ENCODE measurements around the gene RB1.
"Not testable (repeated sequence)": the region's sequence is repeated elsewhere in the genome, so short reads cannot be mapped to it uniquely, and the experiment has no call there.

Gene RB1

DNA sequence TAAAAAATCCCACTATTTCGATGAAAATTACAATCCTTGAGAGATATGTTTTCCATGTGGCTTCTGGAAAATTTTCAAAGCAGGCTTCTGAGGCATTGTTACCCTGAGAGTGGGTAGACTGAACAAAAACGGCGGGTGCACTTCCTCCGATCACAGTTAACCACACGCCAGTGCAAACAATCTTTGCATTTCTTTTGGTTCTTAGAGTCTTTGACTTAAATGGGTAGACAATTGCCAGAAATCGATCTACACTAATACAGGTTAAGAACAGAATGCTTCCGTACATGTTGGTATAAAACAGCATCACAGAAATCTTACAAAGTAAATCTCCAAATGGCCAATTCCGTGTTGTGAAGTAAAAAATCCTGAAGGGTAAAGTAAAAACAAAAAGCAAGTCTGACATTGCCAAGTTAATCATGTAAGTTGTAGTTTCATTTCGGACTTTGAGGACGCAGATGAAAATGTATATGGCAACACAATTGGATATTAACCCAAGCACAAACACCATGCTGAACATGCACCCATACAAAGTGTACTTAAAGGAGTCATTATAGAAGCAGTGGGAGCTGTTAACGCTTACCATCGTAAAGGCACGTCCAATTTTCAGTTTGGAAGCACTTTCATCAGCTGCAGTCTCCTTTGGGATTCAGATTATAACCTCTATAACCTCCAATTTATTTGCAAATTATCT is 108.4 kb downstream of the RB1 start:
- peak; percentile 22 for DNase-seq

DNA sequence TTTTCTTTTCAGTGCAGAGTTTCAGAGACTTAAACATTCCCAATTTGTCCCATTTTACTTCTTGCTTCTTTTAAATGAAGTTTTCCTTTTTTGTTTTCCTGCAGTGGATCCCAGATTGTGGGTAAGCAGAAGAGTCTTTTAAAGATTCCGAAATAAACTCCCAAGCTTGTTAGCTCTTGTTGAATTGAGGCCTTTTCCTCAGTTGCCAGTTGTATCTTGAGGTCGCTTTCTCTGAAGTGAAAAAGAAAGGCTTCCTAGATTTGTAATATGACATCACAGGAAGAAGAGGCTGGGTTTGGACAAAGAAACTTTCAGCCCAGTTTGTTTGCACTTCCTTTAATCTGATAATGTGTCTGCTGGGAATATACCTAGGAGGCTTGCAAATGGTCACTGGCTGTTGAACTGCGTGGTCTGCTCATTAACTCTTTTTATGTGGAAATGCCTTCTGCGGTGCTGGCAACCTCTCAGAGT is 109.4 kb downstream of the RB1 start, which contains the start of gene LPAR6:
LPAR6 (minus strand) TSS at position 233 of the 471 bp plus-strand sequence. CDS start 690 bp downstream, outside the sequence.
- DNase-seq: no peak

DNA sequence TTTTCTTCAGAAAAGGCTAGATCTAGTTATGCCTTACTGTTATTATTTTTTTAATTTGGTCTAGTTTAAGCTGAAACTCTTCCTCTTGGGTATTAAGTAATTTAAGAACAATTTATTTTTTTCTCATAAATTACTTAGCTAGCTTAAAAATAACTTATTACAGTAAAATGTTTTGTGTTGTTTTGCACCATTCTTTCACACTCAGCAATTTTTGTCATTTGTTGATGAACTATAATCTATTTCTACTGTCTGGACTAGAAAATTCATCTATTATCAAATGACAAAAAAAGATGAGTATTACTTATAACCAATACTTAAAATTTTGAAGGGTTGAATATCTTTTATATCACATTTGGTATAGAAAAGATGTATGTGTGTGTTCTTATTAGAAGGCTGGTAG is 111.0 kb downstream of the RB1 start:
- no peak for DNase-seq

GRCh38 chr13:48415516-48415915 is 112.0 kb downstream of the RB1 start:
- DNase-seq: no peak

DNA sequence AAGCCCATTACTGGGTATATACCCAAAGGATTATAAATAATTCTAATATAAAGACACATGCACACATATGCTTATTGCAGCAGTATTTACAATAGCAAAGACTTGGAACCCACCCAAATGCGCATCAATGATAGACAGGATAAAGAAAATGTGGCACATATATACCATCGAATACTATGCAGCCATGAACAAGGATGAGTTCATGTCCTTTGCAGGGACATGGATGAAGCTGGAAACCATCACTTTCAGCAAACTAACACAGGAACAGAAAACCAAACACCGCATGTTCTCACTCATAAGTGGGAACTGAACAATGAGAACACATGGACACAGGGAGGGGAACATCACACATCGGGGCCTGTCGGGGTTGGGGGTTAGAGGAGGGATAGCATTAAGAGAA is 118.5 kb downstream of the RB1 start:
- DNase-seq: not testable (repeated sequence)

GRCh38 chr13:48424212-48424611 is 120.7 kb downstream of the RB1 start:
- no peak for DNase-seq

GRCh38 chr13:48426052-48426451 is 122.5 kb downstream of the RB1 start:
- no peak for DNase-seq

DNA sequence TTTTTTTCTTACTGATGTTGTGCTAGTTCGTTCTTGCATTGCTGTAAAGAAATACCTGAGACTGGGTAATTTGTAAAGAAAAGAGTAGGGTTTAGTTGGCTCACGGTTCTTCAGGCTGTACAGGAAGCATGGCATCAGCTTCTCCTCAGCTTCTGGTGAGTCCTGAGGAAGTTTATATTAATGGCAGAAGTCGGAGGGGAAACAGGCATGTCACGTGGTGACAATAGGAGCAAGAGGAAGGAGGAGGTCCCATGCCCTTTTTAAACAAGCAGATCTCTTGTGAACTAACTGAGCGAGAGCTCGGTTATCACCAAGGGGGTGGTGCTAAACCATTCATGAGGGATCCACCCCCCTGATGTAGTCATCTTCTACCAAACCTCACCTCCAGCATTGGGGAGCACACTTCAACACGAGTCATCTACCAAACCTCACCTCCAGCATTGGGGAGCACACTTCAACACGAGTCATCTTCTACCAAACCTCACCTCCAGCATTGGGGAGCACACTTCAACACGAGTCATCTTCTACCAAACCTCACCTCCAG is 123.3 kb downstream of the RB1 start:
- peak; percentile 8 for DNase-seq

GRCh38 chr13:48429036-48429435 is 125.5 kb downstream of the RB1 start:
- no peak for DNase-seq

DNA sequence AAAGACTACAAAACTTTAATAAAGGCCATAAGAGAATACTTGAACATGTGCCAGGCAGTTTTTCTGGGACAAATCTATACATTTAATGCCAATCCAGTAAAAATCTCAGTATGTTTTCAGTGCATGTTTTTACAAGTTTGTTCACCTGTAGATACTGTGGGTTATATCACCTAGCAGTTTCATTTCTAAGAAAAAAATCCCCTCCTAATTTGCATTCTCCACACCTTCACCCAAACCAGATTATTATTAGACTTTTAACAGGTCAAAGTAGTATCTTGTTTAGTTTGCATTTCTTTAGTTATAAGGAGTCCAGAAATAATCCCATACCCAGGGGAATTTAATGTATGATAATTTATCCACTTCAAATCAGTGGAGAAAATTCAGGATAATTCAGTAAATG is 126.3 kb downstream of the RB1 start:
- DNase-seq: no peak

- no peak for DNase-seq
Observed at GRCh38 chr13:48431431-48431830, 127.9 kb downstream of the RB1 start.

GRCh38 chr13:48431987-48432615 is 128.6 kb downstream of the RB1 start:
- DNase-seq: no peak

- DNase-seq: no peak
Observed at GRCh38 chr13:48434200-48434599, 130.6 kb downstream of the RB1 start.

DNA sequence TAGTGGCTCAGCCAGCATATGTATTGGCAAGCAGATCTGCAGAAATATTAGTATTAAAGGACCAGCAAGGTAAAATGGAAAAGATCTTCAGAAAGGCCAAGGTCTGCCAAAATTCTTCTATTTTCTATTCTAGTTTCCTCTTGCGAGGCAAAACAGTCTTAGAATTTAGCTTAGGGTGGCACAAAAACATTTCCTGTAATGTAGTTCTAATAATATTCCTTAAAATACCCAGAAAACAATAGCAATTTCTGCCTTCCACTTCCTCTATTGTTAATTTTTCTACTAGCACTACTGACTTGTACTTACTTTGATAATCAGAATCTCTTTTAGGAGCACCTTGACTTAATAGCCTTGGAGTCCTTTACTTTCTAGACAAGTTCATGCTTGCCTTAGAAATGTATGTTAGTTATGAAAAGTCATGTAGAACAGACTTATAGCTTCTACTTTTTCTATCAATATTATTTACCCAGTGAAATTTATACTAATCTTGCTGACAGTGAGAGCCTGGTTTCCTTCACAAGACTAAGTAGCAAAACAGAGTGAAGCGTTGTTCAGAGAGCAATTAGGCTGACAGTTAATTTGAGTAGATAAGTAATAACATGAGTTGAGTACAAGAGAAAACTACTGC is 133.2 kb downstream of the RB1 start:
- no peak for DNase-seq

DNA sequence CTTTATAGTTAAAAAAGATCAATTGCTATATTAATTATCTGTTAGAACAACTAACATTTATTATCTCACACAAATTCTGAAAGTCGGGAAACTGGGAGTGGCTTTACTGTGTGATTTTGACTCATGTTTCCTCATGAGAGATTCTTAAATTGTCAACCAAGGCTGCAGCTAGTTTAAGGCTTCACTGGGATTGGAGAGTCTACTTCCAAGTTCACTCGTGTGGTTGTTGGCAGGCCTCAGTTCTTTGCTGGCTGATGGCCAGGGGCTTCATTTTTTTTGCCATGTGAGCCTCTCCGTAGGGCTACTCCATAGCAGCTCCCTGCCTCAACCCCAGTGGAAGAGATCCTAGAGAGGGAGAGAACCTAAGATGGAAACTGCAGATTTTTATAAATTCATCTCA is 133.8 kb downstream of the RB1 start:
- DNase-seq: no peak

DNA sequence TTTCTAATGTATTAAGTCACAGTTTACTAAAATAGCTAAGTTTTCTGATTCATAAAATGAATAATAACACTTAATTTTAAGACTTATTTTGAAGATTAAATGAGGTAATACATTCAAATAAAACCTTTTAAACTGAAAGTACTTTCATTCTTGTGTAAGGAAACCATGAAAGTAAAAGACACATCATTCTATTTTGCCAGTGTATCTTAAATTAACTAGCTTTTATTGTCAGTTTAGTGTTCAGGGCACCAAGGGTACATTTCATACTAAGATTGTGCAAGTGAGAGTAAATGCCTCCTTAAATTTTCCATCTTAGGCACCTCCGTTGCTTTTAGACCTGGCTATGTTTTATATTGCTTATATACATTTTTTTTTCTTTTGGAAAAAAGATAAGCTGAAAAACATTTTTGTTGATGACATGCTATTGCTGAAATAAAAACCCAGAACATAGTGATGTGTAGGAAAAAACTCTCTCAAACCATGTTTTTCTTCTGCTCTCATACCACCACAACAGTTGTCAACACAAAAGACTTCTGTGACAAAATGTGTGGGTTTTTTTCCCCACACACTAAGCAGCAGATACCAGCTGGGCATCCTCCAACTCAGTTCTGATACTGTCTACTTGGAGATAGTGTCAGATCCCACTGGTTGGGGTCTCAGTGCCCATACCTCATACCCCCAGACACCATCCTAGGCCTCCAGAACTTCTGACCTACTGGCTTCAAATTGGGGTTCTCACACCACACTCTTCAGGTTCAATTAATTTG is 140.1 kb downstream of the RB1 start:
- DNase-seq: peak; percentile 4

DNA sequence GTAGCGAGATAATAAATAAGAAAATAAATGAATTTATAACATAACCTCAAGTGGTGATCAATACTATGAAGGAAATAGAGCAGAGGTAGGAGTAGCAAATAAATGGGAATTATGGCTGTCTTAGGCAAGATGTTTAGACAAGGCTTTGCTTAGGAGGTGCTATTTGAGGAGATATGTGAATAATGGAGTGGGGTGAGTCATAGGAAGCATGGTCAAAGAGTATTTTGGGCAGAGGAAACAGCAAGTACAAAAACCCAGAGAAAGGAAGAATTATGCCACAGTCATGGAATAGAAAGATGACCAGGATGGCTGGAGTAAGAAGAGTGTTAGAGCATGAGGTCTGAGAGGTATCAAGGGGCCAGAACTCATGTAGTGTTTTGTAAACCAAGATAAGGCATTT is 142.9 kb downstream of the RB1 start:
- no peak for DNase-seq

DNA sequence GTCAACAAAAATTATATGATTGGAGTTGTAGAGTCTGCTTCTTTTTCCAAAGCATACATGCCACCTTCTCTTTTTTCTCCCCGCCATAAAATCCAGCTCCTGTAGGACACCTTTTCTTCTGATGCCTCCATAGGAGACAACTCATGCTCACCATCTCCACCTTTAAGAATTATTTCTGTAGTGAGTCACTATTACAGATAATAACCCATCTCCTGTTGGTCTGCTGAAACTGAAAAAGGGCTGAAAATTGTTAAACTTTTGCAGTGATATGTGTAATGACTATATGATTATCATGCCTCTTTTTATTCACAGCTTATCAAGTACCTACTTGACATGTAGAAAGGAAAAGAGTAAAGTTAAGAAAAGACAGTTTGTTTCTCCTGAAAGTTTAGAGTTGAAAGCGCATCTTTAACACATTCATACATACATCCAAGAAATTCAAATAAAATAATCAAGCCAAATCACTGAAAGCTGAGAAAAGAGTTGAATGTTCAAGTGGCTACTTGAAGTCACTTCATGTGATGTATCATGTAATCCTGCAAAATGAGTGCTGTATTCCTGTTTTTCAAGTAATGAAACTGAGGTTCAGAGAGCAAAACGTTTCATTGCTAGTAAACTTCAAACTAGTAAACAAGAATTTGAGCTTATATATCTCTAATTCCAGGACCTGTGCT is 144.9 kb downstream of the RB1 start:
- no peak for DNase-seq

GRCh38 chr13:48448959-48449614 is 145.5 kb downstream of the RB1 start:
- no peak for DNase-seq

DNA sequence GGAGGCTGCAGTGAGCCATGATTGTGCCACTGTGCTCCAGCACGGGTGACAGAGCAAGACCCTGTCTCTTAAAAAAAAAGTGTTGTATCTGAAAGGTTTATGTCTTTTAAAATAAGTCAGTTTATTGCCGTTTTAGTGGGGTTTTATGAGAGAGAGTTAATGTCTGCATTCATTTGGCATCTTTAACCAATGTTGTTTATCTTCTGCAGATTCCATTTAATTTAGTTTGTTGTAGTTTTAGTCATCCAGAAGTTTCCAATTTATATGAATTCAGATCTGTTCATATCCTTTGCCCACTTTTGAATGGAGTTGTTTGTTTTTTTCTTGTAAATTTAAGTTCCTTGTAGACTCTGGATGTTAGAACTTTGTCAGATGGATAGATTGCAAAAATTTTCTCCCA is 146.1 kb downstream of the RB1 start:
- no peak for DNase-seq

DNA sequence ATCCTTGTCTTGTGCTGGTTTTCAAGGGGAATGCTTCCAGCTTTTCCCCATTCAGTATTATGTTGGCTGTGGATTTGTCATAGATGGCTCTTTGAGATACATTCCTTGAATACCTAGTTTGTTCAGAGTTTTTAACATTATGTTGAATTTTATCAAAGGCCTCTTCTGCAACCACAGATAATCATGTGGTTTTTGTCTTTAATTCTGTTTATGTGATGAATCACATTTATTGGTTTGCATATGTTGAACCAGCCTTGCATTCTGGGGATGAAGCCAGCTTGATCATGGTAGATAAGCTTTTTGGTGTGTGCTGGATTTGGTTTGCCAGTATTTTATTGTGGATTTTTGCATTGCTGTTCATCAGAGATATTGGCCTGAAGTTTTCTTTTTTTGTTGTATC is 147.6 kb downstream of the RB1 start:
- not testable (repeated sequence) for DNase-seq

GRCh38 chr13:48456546-48456945 is 153.0 kb downstream of the RB1 start:
- no peak for DNase-seq

Data from stimulated activated CD4-positive, alpha-beta T cell treated with anti-CD3 and anti-CD28 coated beads, Interleukin-4, amount 100 ng/mL, for 24 hours (primary cell).